Activated naive CD8-positive, alpha-beta T cell treated with anti-CD3 and anti-CD28 coated beads, Interleukin-2, amount 50 U/mL, for 24 hours (primary cell): ENCODE measurements around the gene MORC2.

Experiments
- ATAC-seq: fragments of 150-1000 bp; cut with Tn5 transposase; one replicate; pipeline ENCODE4 v1.10.0; 2021
- DNase-seq: peaks from one replicate; pipeline ENCODE4 v3.0.0; 2021
- H3K27ac Mint-ChIP-seq: one replicate; pipeline ENCODE4 v1.8.0; 2021; ENCODE audit warnings: mild to moderate bottlenecking, mixed read lengths
- H3K27me3 Mint-ChIP-seq: one replicate; pipeline ENCODE4 v1.8.0; 2021; ENCODE audit warnings: mixed read lengths
- H3K36me3 Mint-ChIP-seq: one replicate; pipeline ENCODE4 v1.8.0; 2021; ENCODE audit warnings: low read depth, mixed read lengths
- H3K4me1 Mint-ChIP-seq: one replicate; pipeline ENCODE4 v1.8.0; 2021; ENCODE audit warnings: mixed read lengths
- H3K4me3 Mint-ChIP-seq: one replicate; pipeline ENCODE4 v1.8.0; 2021; ENCODE audit warnings: mild to moderate bottlenecking, moderate library complexity, mixed read lengths
- H3K9me3 Mint-ChIP-seq: one replicate; pipeline ENCODE4 v1.8.0; 2021; ENCODE audit warnings: mixed read lengths

The MORC2 gene

GRCh38 chr22:30881361-30882183 lies 87.0 kb downstream of the MORC2 start:
- Mint-ChIP-seq H3K27ac (no peak overlapping the region), H3K4me1 (no peaks in the 10 kb centered on the region), H3K36me3 (no peaks in the 10 kb centered on the region), H3K4me3 (no peak overlapping the region), H3K9me3 (no peaks in the 10 kb centered on the region), H3K27me3 (no peaks in the 10 kb centered on the region)
- DNase-seq: no peak
- ATAC-seq: no peak

GRCh38 chr22:30880847-30881246 lies 87.7 kb downstream of the MORC2 start:
- ATAC-seq: no peak
- Mint-ChIP-seq H3K27me3 (no peaks in the 10 kb centered on the region), H3K9me3 (no peaks in the 10 kb centered on the region), H3K36me3 (no peaks in the 10 kb centered on the region), H3K4me3 (no peak overlapping the region), H3K4me1 (no peaks in the 10 kb centered on the region), H3K27ac (no peak overlapping the region)
- DNase-seq: no peak

- Mint-ChIP-seq H3K27ac (no peak overlapping the region), H3K9me3 (no peaks in the 10 kb centered on the region), H3K4me3 (no peak overlapping the region), H3K4me1 (no peaks in the 10 kb centered on the region), H3K36me3 (no peaks in the 10 kb centered on the region), H3K27me3 (no peaks in the 10 kb centered on the region)
- no peak for DNase-seq
- no peak for ATAC-seq
Observed at GRCh38 chr22:30880181-30880601, 88.4 kb downstream of the MORC2 start.

DNA sequence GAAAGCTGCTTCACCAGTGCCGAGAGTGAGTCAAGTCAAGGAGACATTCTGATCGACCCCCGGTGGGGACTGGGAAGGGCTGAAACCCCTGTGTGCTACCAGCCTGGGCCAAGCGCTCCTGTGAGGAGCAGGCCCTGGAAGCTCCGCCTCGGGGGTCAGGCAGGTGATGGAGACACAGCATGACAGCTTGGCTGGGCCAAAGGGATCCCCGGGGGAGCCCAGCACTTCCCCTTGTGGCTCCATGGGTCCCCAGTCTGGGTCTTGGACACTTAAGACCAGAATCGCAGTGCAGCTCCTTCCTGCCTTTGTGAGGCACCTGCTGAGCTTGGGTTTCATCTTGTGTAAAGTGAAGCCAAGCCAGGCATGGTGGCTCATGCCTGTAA lies 89.2 kb downstream of the MORC2 start:
- no peaks in the 10 kb centered on the region for H3K27me3 Mint-ChIP-seq
- H3K4me3 Mint-ChIP-seq: no peak overlapping the region
- no peaks in the 10 kb centered on the region for H3K9me3 Mint-ChIP-seq
- no peaks in the 10 kb centered on the region for H3K36me3 Mint-ChIP-seq
- no peaks in the 10 kb centered on the region for H3K4me1 Mint-ChIP-seq
- H3K27ac Mint-ChIP-seq: no peak overlapping the region
- DNase-seq (no peak), ATAC-seq (no peak)

GRCh38 chr22:30878516-30879414 lies 89.8 kb downstream of the MORC2 start:
- Mint-ChIP-seq H3K36me3 (no peaks in the 10 kb centered on the region), H3K4me3 (no peak overlapping the region), H3K9me3 (no peaks in the 10 kb centered on the region), H3K27me3 (no peaks in the 10 kb centered on the region), H3K27ac (no peak overlapping the region), H3K4me1 (no peaks in the 10 kb centered on the region)
- ATAC-seq (no peak), DNase-seq (no peak)

GRCh38 chr22:30877662-30878515 lies 90.7 kb downstream of the MORC2 start:
- ATAC-seq: no peak

DNA sequence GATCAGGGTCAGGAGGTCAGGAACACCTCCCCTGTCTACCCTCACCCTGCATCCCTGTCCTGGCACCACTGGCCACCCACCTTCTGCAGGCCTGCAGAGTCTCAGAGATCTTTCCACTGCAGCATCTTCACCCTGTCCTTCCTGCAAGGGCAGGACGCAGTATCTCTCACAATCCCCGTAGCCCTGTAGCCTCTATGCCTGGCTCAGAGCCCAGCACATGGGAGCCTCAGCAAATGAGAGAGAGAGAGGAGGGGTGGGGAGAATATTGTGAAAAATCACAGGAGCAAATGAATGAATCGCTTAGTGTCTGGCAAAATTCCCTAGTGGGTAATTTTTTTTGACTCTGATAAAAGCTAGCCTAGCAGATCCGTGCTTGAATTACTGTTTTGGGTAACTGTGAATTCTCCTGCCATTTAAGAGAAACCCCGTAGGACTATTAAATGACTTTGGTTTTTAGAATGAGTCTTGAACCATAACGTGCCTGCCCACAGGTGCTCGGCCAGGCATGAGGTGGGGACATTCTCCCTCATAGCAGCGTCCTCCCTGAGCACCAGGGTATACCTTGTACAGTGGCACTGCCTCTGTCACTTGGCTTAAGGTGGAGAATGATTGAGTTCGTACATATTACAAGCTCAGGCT lies 91.5 kb downstream of the MORC2 start:
- ATAC-seq: no peak
- no peaks in the 10 kb centered on the region for H3K27me3 Mint-ChIP-seq
- H3K27ac Mint-ChIP-seq: no peak overlapping the region
- no peaks in the 10 kb centered on the region for H3K9me3 Mint-ChIP-seq
- no peaks in the 10 kb centered on the region for H3K4me1 Mint-ChIP-seq
- H3K36me3 Mint-ChIP-seq: no peaks in the 10 kb centered on the region
- no peak overlapping the region for H3K4me3 Mint-ChIP-seq
- DNase-seq: no peak

More at GRCh38 chr22:30877662-30878515, 90.7 kb downstream of the MORC2 start:
- Mint-ChIP-seq H3K4me1 (no peaks in the 10 kb centered on the region), H3K4me3 (no peak overlapping the region), H3K27me3 (no peaks in the 10 kb centered on the region), H3K36me3 (no peaks in the 10 kb centered on the region), H3K27ac (no peak overlapping the region), H3K9me3 (no peaks in the 10 kb centered on the region)
- DNase-seq: no peak

DNA sequence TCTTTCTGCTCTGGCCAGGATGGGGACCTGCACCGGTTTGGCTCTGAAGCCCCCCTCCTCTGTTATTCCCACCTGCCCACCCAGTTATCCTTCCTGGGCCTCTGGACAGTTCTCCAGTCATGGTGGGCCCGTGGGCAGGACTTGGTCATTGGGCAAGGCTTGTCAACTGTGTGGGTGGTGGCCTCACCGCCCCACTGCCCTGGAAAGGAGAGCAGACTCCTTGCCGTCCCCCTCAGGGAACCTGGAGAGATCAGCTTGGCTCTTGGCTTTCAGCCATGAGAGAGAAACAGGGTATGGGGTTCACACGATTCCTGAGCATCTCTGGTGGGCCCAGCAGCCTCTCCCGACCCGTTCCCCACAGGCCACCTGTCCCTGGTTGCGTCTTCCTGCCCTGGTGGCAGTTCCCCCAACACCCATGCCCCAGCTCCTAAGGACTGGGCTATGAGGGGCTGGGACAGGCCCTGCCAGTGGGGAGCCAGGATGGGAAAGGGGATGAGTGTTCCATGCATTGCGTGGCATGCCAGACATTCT lies 92.3 kb downstream of the MORC2 start:
- Mint-ChIP-seq H3K27me3 (no peaks in the 10 kb centered on the region), H3K27ac (no peak overlapping the region), H3K4me1 (no peaks in the 10 kb centered on the region), H3K9me3 (no peaks in the 10 kb centered on the region), H3K4me3 (no peak overlapping the region), H3K36me3 (no peaks in the 10 kb centered on the region)
- DNase-seq: no peak
- no peak for ATAC-seq

- no peak overlapping the region for H3K4me3 Mint-ChIP-seq
- H3K27ac Mint-ChIP-seq: no peak overlapping the region
- DNase-seq (no peak), ATAC-seq (no peak)
- no peaks in the 10 kb centered on the region for H3K36me3 Mint-ChIP-seq
- H3K4me1 Mint-ChIP-seq: no peaks in the 10 kb centered on the region
- H3K9me3 Mint-ChIP-seq: no peaks in the 10 kb centered on the region
- no peaks in the 10 kb centered on the region for H3K27me3 Mint-ChIP-seq
Observed at GRCh38 chr22:30875481-30876215, 92.9 kb downstream of the MORC2 start.
